NB4 (cell line): ENCODE data around the gene NFE2L1.

Experiments used
- CTCF ChIP-seq: IDR thresholded peaks from one replicate; pipeline ENCODE4 v1.5.1; 2012; ENCODE audit warnings: low read depth, low read length
- POLR2A ChIP-seq: IDR thresholded peaks from 2 replicates; pipeline ENCODE4 v1.6.1; 2011; ENCODE audit warnings: mild to moderate bottlenecking; ENCODE audit not compliant: insufficient read length; ENCODE audit errors: extremely low read depth

- TF ChIP-seq POLR2A (no peak), CTCF (no peak)
Measured at GRCh38 chr17:48037838-48038323, 10.3 kb upstream of the NFE2L1 start.
